K562 (cell line): ENCODE results near the gene TUT1. TPM values are rescaled to one million over a fixed set of nuclear protein-coding genes. Genes with fewer than 3 reads are reported as not detected.

Source experiments
- CHD4 ChIP-seq: fragments of 200-600 bp; sonication (generic); IDR thresholded peaks from 3 replicates; pipeline ENCODE4 v1.6.1; 2012; ENCODE audit warnings: low read depth, mild to moderate bottlenecking, mixed read lengths, low read length, inconsistent platforms; ENCODE audit not compliant: insufficient read depth, insufficient replicate concordance, poor library complexity, severe bottlenecking
- COPS2 ChIP-seq: fragments of 450-650 bp; conservative IDR thresholded peaks from 2 replicates; pipeline ENCODE4 v1.6.1; 2016; ENCODE audit warnings: mild to moderate bottlenecking, moderate library complexity
- ESRRA ChIP-seq: fragments of 450-650 bp; IDR thresholded peaks from 2 replicates; pipeline ENCODE4 v1.6.1; 2014; ENCODE audit warnings: low read depth, mild to moderate bottlenecking, moderate library complexity, borderline replicate concordance
- FOSL1 ChIP-seq: fragments of 200-800 bp; sonication (Bioruptor generic); conservative IDR thresholded peaks from 2 replicates; pipeline ENCODE4 v1.6.1; 2016; ENCODE audit warnings: missing genetic modification characterization, missing compliant biosample characterization
- HIVEP1 ChIP-seq: fragments of 250-450 bp; sonication (Bioruptor Pico); IDR thresholded peaks from 2 replicates; pipeline ENCODE4 v1.4.0; 2020; ENCODE audit warnings: mild to moderate bottlenecking
- MAFK ChIP-seq: IDR thresholded peaks from 2 replicates; pipeline ENCODE4 v1.6.1; 2011; ENCODE audit warnings: low read length, improper control_type of control experiment
- MCM2 ChIP-seq: fragments of 450-650 bp; IDR thresholded peaks from 2 replicates; pipeline ENCODE4 v1.6.1; 2017; ENCODE audit warnings: low read depth, mild to moderate bottlenecking
- SMARCA4 ChIP-seq: fragments of 450-650 bp; IDR thresholded peaks from 2 replicates; pipeline ENCODE4 v1.6.1; 2016
- SUPT5H ChIP-seq: fragments of 450-650 bp; IDR thresholded peaks from 2 replicates; pipeline ENCODE4 v1.6.1; 2016
- ZKSCAN1 ChIP-seq: fragments of 150-350 bp; IDR thresholded peaks from 2 replicates; pipeline ENCODE4 v1.6.1; 2016; ENCODE audit warnings: low read depth, low read length
- ZNF830 ChIP-seq: fragments of 250-450 bp; sonication (Bioruptor Pico); IDR thresholded peaks from 2 replicates; pipeline ENCODE4 v1.5.0; 2021; ENCODE audit warnings: mild to moderate bottlenecking
- polyA plus RNA-seq, 8 experiments: library from polyadenylated mRNA; depleted of rRNA in 4 of 8; stranded (reverse) in 5 of 8; unstranded in 3 of 8; fragments of >200 nt; fragmentation: Nextera tagmentation in 2 of 8; fragmentation: Illumina TruSeq in 1 of 8; extraction: Ambion mirVana in 2 of 8; extraction: Trizol in 1 of 8; gene quantifications; 2 replicates each; pipeline versions ENCODE4 v1.2.1 to v1.2.3, GENCODE V29; 2011 to 2014; ENCODE audit warnings: inconsistent platforms in 1 of 8, missing spikeins in 1 of 8
- total RNA-seq, 7 experiments: library from RNA; depleted of rRNA in 6 of 7; stranded (reverse); fragments of >200 nt in 6 of 7; fragmentation: Illumina TruSeq in 2 of 7; extraction: Trizol in 2 of 7; gene quantifications; 2 replicates each; pipeline versions ENCODE4 v1.2.1 to v1.2.3, GENCODE V29; 2011 to 2021; ENCODE audit warnings: low replicate concordance in 1 of 7
- TF ChIP-seq, protein P1 (sequence below): fragments of 250-450 bp; sonication (Bioruptor Pico); IDR thresholded peaks from 2 replicates; pipeline ENCODE4 v1.6.1; 2021; ENCODE audit warnings: mild to moderate bottlenecking
- TF ChIP-seq, protein P2 (sequence below): fragments of 450-650 bp; IDR thresholded peaks from one replicate; pipeline ENCODE4 v1.6.1; 2018; ENCODE audit warnings: mild to moderate bottlenecking, moderate library complexity; ENCODE audit not compliant: partially characterized antibody
- TF ChIP-seq, protein P3 (sequence below): sonication (generic); formaldehyde crosslinking; IDR thresholded peaks from 2 replicates; pipeline ENCODE4 v1.8.1; 2022; ENCODE audit warnings: missing genetic modification reagents
- TF ChIP-seq, protein P4 (sequence below): fragments of 450-650 bp; IDR thresholded peaks from 2 replicates; pipeline ENCODE4 v1.6.1; 2014; ENCODE audit warnings: low read depth, mild to moderate bottlenecking, moderate library complexity, borderline replicate concordance
- TF ChIP-seq, protein P5 (sequence below): fragments of 450-650 bp; conservative IDR thresholded peaks from 2 replicates; pipeline ENCODE4 v1.6.1; 2016; ENCODE audit warnings: missing genetic modification characterization, low read depth, mild to moderate bottlenecking, control low read depth, missing compliant biosample characterization

The TUT1 gene
- total and polyA plus RNA-seq, 9 of the 15 experiments (the other 6 are each of a cell fraction or from before 2014, with no cell fraction given) = 0.66 to 44.3 (median 15.7) TPM

DNA sequence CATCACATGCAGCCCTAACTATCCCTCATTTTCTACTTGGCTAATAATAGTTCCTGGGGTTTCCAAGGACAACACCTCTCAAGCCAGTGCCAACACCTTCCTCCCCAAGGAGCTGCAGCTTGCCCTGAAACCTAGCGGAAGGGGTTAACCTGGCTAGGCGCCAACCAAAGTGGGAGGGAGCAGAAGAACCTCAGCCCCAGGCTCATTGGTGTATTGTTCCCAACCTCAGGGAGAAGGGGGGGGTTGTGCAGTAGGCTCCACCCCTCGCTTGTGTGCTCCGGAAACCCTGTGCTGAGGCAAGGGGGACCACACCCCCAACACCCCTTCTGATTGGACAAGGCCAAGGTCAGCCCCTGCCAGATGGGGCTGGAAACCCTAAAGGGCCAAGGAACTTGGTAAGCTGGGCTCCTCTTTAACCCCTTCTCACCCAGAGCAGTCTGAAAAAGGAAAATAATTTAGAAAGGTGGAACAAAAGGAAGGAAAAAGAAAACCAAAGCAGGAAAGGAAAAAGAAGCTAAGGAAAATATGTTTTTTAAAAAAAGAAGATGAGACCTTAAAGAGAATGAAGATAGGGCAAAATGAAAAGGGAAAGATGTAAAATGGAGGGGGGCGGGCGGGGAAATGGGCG lies 7.9 kb upstream of the TUT1 start (continued):
- no peak for TF ChIP-seq MAFK
- TF ChIP-seq ESRRA = peak; percentile 64; the same call in 1 of the 2 replicates
- TF ChIP-seq MCM2 = no peak
- TF ChIP-seq SMARCA4 = 0 out of 2 replicates have a peak, but pooled peaks have one; percentile 11
- no peak for TF ChIP-seq ZNF830 (CRISPR knock-in tag)
- TF ChIP-seq, protein P1, sequence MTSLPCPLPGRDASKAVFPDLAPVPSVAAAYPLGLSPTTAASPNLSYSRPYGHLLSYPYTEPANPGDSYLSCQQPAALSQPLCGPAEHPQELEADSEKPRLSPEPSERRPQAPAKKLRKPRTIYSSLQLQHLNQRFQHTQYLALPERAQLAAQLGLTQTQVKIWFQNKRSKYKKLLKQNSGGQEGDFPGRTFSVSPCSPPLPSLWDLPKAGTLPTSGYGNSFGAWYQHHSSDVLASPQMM (CRISPR knock-in tag) = no peak
- TF ChIP-seq SUPT5H = no peak
- TF ChIP-seq COPS2 = no peak
- TF ChIP-seq, protein P2, sequence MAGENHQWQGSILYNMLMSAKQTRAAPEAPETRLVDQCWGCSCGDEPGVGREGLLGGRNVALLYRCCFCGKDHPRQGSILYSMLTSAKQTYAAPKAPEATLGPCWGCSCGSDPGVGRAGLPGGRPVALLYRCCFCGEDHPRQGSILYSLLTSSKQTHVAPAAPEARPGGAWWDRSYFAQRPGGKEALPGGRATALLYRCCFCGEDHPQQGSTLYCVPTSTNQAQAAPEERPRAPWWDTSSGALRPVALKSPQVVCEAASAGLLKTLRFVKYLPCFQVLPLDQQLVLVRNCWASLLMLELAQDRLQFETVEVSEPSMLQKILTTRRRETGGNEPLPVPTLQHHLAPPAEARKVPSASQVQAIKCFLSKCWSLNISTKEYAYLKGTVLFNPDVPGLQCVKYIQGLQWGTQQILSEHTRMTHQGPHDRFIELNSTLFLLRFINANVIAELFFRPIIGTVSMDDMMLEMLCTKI = no peak
- TF ChIP-seq CHD4 = no peak
- no peak for TF ChIP-seq HIVEP1 (CRISPR knock-in tag)
- TF ChIP-seq ZKSCAN1 = no peak
- TF ChIP-seq, protein P3, sequence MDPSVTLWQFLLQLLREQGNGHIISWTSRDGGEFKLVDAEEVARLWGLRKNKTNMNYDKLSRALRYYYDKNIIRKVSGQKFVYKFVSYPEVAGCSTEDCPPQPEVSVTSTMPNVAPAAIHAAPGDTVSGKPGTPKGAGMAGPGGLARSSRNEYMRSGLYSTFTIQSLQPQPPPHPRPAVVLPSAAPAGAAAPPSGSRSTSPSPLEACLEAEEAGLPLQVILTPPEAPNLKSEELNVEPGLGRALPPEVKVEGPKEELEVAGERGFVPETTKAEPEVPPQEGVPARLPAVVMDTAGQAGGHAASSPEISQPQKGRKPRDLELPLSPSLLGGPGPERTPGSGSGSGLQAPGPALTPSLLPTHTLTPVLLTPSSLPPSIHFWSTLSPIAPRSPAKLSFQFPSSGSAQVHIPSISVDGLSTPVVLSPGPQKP (CRISPR knock-in tag) = no peak
- TF ChIP-seq, protein P4, sequence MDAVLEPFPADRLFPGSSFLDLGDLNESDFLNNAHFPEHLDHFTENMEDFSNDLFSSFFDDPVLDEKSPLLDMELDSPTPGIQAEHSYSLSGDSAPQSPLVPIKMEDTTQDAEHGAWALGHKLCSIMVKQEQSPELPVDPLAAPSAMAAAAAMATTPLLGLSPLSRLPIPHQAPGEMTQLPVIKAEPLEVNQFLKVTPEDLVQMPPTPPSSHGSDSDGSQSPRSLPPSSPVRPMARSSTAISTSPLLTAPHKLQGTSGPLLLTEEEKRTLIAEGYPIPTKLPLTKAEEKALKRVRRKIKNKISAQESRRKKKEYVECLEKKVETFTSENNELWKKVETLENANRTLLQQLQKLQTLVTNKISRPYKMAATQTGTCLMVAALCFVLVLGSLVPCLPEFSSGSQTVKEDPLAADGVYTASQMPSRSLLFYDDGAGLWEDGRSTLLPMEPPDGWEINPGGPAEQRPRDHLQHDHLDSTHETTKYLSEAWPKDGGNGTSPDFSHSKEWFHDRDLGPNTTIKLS = peak; percentile 43; the same call in 1 of the 2 replicates
- TF ChIP-seq, protein P5, sequence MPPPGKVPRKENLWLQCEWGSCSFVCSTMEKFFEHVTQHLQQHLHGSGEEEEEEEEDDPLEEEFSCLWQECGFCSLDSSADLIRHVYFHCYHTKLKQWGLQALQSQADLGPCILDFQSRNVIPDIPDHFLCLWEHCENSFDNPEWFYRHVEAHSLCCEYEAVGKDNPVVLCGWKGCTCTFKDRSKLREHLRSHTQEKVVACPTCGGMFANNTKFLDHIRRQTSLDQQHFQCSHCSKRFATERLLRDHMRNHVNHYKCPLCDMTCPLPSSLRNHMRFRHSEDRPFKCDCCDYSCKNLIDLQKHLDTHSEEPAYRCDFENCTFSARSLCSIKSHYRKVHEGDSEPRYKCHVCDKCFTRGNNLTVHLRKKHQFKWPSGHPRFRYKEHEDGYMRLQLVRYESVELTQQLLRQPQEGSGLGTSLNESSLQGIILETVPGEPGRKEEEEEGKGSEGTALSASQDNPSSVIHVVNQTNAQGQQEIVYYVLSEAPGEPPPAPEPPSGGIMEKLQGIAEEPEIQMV (tag) = 0 out of 2 replicates have a peak, but pooled peaks have one; percentile 62
- peak; percentile 34; the same call in 1 of the 2 replicates for TF ChIP-seq FOSL1 (tag)
